Psoas muscle (tissue), 8 donors: Measurements from ENCODE around the gene ALDH3B2. TPM values are rescaled to one million over a fixed set of nuclear protein-coding genes. Genes with fewer than 3 reads are reported as not detected.
"Not testable (repeated sequence)": the region's sequence is repeated elsewhere in the genome, so short reads cannot be mapped to it uniquely, and the experiment has no call there.

ENCODE experiments used
- ATAC-seq, 4 donors: fragments of 200-7000 bp; cut with Tn5 transposase; one replicate each; pipeline ENCODE4 v1.9.1; 2020; ENCODE audit warnings: moderate library complexity in 3 of 4, mild to moderate bottlenecking in 2 of 4
- DNase-seq, 2 donors: peaks; one replicate each; pipeline ENCODE4 v3.0.0-alpha.2; 2020
- H3K27ac ChIP-seq: fragments of 200-600 bp; one replicate; pipeline ENCODE4 v1.8.0; 2022
- H3K27me3 ChIP-seq, 3 donors: fragments of 200-600 bp in 1 of 3; one replicate each; pipeline versions ENCODE4 v1.6.1 to v1.8.0; 2013 to 2022; ENCODE audit warnings: low read length in 2 of 3, mild to moderate bottlenecking in 2 of 3, moderate library complexity in 1 of 3; ENCODE audit not compliant: insufficient read depth in 3 of 3
- H3K36me3 ChIP-seq, 2 donors: fragments of 200-600 bp in 1 of 2; one replicate each; pipeline versions ENCODE4 v1.6.1 to v1.8.0; 2013 to 2022; ENCODE audit warnings: low read depth in 1 of 2, mild to moderate bottlenecking in 1 of 2, moderate library complexity in 1 of 2; ENCODE audit not compliant: insufficient read depth in 1 of 2
- H3K4me1 ChIP-seq: fragments of 200-600 bp; one replicate; pipeline ENCODE4 v1.8.0; 2022
- H3K4me3 ChIP-seq: fragments of 200-600 bp; one replicate; pipeline ENCODE4 v1.8.0; 2022; ENCODE audit warnings: mild to moderate bottlenecking
- H3K9me3 ChIP-seq: fragments of 200-600 bp; one replicate; pipeline ENCODE4 v1.8.0; 2022
- CTCF ChIP-seq: fragments of 200-600 bp; IDR thresholded peaks from one replicate; pipeline ENCODE4 v1.8.0; 2022; ENCODE audit warnings: antibody characterized with exemption
- WGBS, 3 donors: extraction: QIAGEN DNeasy Blood & Tissue Kit; methylation state at CpG; one replicate each; pipeline versions ENCODE4 v1.1.6 to v1.1.7; 2013; 5-methylcytosine and 5-hydroxymethylcytosine counted together
- intact Hi-C, 2 donors: fragments of 100-400 bp; cut with DNase I; formaldehyde crosslinking; loops; one replicate each; pipeline versions ENCODE4 v1.11.0 to v1.14.2; 2022
- polyA plus RNA-seq, 3 donors: library from polyadenylated mRNA; stranded (reverse); fragments of 200-250 nt; gene quantifications; one replicate each; pipeline ENCODE4 v1.2.3, GENCODE V29; 2013
- total RNA-seq, 4 donors: library from RNA; stranded (reverse); fragmentation: NEBNext Ultra II Directional in 2 of 4; extraction: Animal tissue kit (Norgen Biotek cat#: 25700) in 2 of 4; gene quantifications; one replicate each; pipeline versions ENCODE4 v1.2.1 to v1.2.4, GENCODE V29; 2021 to 2023
- donor health status: healthy with polysubstance abuse.
- donor health status: DM: no; HTN: no; CAD: no; lungs with moderate emphysema.
- donor health status: Bipolar disorder and iron deficiency.
- donor health status: healthy.
- donor health status: DM: yes; HTN: yes; CAD: no.
- donor health status: DM: no; HTN: no; CAD: no.
- donor health status: DM: no; HTN: no; CAD: no.
- donor health status: DM: yes; HTN: yes; CAD: no.

The ALDH3B2 gene
- total and polyA plus RNA-seq, 7 donors = not detected

DNA sequence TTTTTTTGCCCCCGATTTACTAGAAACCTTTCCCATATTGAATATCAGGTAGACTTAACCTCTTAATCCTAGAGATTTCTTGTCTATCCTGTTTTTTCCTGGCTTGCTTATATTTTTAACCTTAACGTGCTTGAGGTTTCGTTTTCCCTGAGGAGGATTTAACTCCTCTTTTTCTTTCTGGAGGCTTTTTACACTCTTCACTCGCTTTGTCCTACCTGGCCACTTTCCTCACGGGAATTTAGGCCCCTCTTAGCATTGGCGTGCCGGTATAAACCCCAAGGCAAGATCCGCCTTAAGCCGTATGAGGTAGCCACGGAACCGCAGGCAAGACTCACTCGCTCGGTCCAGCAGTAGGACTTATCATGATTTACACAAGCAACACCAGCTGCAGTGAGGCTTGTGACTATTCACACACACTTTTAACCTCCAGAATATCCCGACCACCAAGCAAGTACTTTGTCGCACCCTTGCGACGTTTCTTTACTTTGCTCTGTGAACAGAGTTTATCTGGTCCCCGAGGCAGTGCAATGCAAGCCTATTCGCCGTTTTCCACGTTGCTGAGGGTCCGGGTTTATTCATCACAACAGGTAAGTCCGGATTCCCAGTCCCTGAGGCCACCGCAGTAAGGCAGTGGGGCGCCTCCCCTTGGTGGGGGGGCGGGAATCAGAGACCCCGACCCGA lies 20.6 kb upstream of the ALDH3B2 start:
- DNase-seq (no peak), ATAC-seq (no peak)
- no peaks in the 10 kb centered on the region for H3K9me3 ChIP-seq
- no peaks in the 10 kb centered on the region for H3K4me1 ChIP-seq
- no peaks in the 10 kb centered on the region for H3K36me3 ChIP-seq
- intact Hi-C loops = no loop called here
- 69 to 75% (median 70%) methylated on average over 28 of the region's 28 CpGs for WGBS, 3 donors
- no peak overlapping the region for H3K27ac ChIP-seq
- H3K4me3 ChIP-seq = no peak overlapping the region
- TF ChIP-seq CTCF = no peak
- H3K27me3 ChIP-seq = peaks cover 0 to 18% (median 2%) of the 10 kb centered on the region in 3 donors

DNA sequence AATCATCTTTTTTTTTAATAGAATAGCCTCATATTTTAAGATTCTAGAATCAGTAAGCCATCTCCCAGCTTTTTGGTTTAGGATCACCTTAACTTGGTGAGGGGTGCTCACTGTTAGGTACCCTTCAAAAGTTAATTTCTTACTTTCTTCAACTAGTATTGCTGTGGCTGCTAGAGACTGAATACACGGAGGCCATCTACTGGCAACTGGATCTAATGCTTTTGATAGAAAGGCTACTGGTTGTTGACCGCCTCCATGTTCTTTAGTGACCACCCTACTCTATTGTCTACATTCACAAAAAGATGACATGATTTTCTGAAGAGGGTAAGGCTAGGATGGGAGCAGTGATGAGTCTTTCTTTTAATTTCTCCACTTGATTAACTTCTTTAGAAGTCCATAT lies 16.7 kb upstream of the ALDH3B2 start:
- ATAC-seq = no peak
- Histone ChIP-seq H3K9me3 (no peaks in the 10 kb centered on the region), H3K4me3 (no peak overlapping the region), H3K4me1 (no peaks in the 10 kb centered on the region), H3K27ac (no peak overlapping the region), H3K27me3 (peaks cover 0 to 15% (median 0%) of the 10 kb centered on the region in 3 donors), H3K36me3 (no peaks in the 10 kb centered on the region)
- DNase-seq = no peak
- WGBS, 3 donors = 41 to 48% (median 47%) methylated on average over 2 of the region's 2 CpGs
- intact Hi-C loops = no loop called here
- TF ChIP-seq CTCF = no peak

DNA sequence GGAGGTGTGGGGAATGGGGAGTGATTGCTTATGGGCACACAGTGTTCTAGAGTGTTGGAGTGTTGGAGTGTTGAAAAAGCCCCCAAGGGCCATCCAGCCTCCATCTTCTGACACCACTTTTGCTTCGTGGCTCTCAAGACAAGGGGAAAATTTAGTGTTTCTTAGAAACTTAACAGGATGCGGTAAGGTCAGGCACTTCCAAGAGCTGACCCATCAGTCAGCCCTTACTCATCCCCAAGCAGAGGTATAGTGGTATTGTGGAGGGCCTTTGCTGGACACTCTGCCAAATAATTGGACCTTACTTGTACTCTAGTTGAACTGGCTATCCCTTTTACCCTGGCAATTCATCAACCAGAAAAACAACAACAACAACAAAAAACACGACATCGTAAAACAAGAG lies 14.8 kb upstream of the ALDH3B2 start:
- Histone ChIP-seq H3K9me3 (no peaks in the 10 kb centered on the region), H3K27me3 (peaks cover 0 to 18% (median 0%) of the 10 kb centered on the region in 3 donors), H3K36me3 (no peaks in the 10 kb centered on the region), H3K27ac (no peak overlapping the region), H3K4me3 (no peak overlapping the region), H3K4me1 (no peaks in the 10 kb centered on the region)
- intact Hi-C loops = no loop called here
- no peak for TF ChIP-seq CTCF
- 71 to 83% (median 82%) methylated on average over 4 of the region's 4 CpGs for WGBS, 3 donors
- DNase-seq (no peak), ATAC-seq (no peak)

DNA sequence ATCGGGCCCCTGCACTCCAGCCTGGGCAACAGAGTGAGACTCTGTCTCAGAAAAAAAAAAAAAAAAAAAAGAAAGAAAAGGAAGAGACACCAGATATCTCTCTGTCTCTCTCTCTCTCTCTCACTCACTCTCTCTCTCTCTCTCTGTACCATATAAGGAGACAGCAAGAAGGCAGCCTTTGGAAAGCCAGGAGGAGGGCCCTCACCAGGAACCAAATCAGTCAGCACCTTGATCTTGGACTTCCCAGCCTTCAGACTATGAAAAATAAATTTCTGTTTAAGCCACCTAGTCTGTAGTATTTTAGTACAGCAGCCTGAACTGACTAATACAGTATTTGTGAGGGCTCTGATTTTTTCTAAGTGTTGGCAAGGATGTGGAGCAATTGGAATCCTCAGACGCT lies 13.6 kb upstream of the ALDH3B2 start:
- no peak for TF ChIP-seq CTCF
- Histone ChIP-seq H3K36me3 (no peaks in the 10 kb centered on the region), H3K4me3 (no peak overlapping the region), H3K27ac (no peak overlapping the region), H3K4me1 (no peaks in the 10 kb centered on the region), H3K9me3 (no peaks in the 10 kb centered on the region), H3K27me3 (peaks cover 0 to 18% (median 0%) of the 10 kb centered on the region in 3 donors)
- 63 to 72% (median 70%) methylated on average over 2 of the region's 2 CpGs for WGBS, 3 donors
- ATAC-seq = no peak
- no peak for DNase-seq
- intact Hi-C loops = no loop called here

DNA sequence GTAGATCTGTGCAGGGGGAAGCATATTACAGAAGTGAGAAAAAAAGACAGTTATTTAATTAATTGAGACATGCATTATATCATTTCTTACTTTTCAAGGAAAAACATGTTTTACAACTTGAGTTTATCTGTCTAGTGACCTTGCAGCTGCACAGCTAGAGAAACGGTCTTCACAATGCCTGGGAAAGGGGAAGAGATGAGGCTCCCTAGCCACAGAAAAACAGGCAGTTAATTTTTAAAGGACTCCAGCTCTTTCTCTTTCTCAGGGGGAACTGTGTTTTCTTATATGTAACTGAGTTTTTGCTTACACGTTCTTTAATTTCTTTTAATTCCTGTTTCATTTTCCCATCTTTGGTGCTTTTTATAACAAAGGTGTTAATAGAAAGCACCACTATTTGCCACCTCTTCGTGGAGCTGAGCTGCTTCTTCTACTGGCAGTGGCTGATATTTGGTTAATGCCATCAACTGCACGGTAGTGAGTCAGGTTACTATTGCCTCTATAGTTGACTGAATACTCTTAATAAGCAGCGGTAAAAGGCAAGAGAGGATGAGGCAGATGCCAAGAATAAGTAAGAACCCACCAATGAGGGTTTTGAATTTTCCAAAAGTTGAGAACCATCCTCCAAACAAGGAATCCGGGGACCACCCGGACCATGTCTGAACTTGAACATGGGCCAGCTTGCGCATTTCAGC lies 11.4 kb upstream of the ALDH3B2 start:
- WGBS, 3 donors = 46 to 58% (median 50%) methylated on average over 8 of the region's 8 CpGs

DNA sequence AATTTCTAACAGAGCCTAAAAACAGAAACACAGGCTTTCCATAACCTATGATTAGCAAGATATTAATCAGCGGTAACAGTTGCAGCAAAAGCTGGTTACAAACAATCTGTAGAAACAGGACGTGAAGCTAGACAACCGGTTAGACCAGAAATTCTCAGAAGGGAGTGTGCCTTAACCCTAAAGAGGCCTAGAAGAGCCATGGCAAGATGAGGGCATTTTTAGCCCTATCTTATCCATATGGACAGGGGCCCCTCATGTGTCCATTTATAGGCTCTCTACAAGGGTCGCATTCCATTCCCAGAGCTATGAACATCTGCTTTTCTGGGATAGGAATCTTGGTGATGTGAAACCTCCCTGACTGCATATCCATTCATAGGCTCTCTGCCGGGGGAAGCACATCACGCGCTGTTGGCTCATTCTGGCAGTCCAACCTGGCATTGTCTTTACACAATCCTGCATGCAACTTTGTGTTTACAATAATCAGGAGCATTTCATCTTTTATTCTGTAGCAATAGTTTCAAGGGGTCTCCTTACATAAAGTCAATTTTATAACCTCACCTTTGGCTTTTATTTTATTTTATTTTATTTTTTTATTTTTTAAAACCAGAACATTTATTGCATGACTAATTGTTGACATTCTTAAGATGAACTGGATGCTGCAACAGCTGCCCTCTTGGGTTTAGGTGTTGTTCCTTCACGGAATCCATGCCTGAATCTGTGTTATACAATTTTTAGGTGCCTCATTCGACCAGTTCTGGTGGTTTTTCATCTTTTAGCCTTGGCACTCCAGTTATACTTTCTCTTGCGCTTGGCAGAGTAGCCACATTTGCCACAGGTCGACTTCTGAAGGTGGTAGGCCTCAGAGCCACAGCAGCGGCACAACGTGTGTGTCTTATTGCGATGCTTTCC lies 8.0 kb upstream of the ALDH3B2 start:
- H3K4me1 ChIP-seq, H3K27ac ChIP-seq, ATAC-seq, H3K36me3 ChIP-seq, H3K4me3 ChIP-seq, DNase-seq, intact Hi-C loops, H3K9me3 ChIP-seq: not testable (repeated sequence)
- peaks cover 0 to 13% (median 0%) of the 10 kb centered on the region in 3 donors for H3K27me3 ChIP-seq
- 57 to 69% (median 63%) methylated on average over 14 of the region's 14 CpGs for WGBS, 3 donors

More for the DNA sequence above, 11.4 kb upstream of the ALDH3B2 start:
- DNase-seq, H3K9me3 ChIP-seq, H3K4me3 ChIP-seq, intact Hi-C loops, H3K27ac ChIP-seq, H3K36me3 ChIP-seq, ATAC-seq, H3K4me1 ChIP-seq: not testable (repeated sequence)
- peaks cover 0 to 18% (median 0%) of the 10 kb centered on the region in 3 donors for H3K27me3 ChIP-seq
